Measurements from ENCODE around the gene RHBDD2.
"Not testable (repeated sequence)": the region's sequence is repeated elsewhere in the genome, so short reads cannot be mapped to it uniquely, and the experiment has no call there.

Gene RHBDD2

GRCh38 chr7:75878769-75879611, at the start of gene RHBDD2:
RHBDD2 (plus strand) TSS chr7:75879034; CDS start chr7:75879083, 49 bp downstream.
- peak; percentile 96 for DNase-seq

- not testable (repeated sequence) for DNase-seq
These were observed 49.2 kb upstream of the RHBDD2 start for GRCh38 chr7:75829656-75830055.

- DNase-seq, result no peak
These were observed 47.9 kb upstream of the RHBDD2 start for GRCh38 chr7:75830978-75831377.

GRCh38 chr7:75833662-75834061, 45.2 kb upstream of the RHBDD2 start:
- DNase-seq, result not testable (repeated sequence)

- DNase-seq, result no peak
These were observed 43.0 kb upstream of the RHBDD2 start for GRCh38 chr7:75835688-75836285.

- DNase-seq, result no peak
These were observed 42.0 kb upstream of the RHBDD2 start for GRCh38 chr7:75836798-75837197.

GRCh38 chr7:75838281-75838930, 40.4 kb upstream of the RHBDD2 start:
- not testable (repeated sequence) for DNase-seq

- no peak for DNase-seq
These were observed 38.8 kb upstream of the RHBDD2 start for GRCh38 chr7:75840029-75840428.

- DNase-seq, result no peak
These were observed 35.9 kb upstream of the RHBDD2 start for GRCh38 chr7:75842836-75843446.

GRCh38 chr7:75843613-75844116, 35.2 kb upstream of the RHBDD2 start:
- no peak for DNase-seq

GRCh38 chr7:75844158-75844557, 34.7 kb upstream of the RHBDD2 start:
- no peak for DNase-seq

GRCh38 chr7:75845132-75845531, 33.7 kb upstream of the RHBDD2 start:
- not testable (repeated sequence) for DNase-seq

- no peak for DNase-seq
These were observed 31.1 kb upstream of the RHBDD2 start for GRCh38 chr7:75847707-75848106.

- DNase-seq, result no peak
These were observed 29.3 kb upstream of the RHBDD2 start for GRCh38 chr7:75849573-75849972.

- no peak for DNase-seq
These were observed 28.6 kb upstream of the RHBDD2 start for GRCh38 chr7:75850235-75850634.

GRCh38 chr7:75854233-75854632, 24.6 kb upstream of the RHBDD2 start:
- DNase-seq, result no peak

- DNase-seq, result not testable (repeated sequence)
These were observed 24.0 kb upstream of the RHBDD2 start for GRCh38 chr7:75854813-75855345.

GRCh38 chr7:75856536-75856935, 22.3 kb upstream of the RHBDD2 start:
- no peak for DNase-seq

- DNase-seq, result no peak
These were observed 20.4 kb upstream of the RHBDD2 start for GRCh38 chr7:75858410-75858809.

- DNase-seq, result no peak
These were observed 17.2 kb upstream of the RHBDD2 start for GRCh38 chr7:75861636-75862035.

GRCh38 chr7:75864251-75864650, 14.6 kb upstream of the RHBDD2 start:
- not testable (repeated sequence) for DNase-seq

GRCh38 chr7:75866114-75866488, 12.7 kb upstream of the RHBDD2 start:
- DNase-seq, result no peak
